Ishikawa (cell line): ENCODE results near the gene AGO1.

ENCODE experiments used
- CEBPB ChIP-seq: IDR thresholded peaks from 2 replicates; pipeline ENCODE4 v1.6.1; 2012
- CREB1 ChIP-seq: IDR thresholded peaks from 2 replicates; pipeline ENCODE4 v1.6.1; 2012; ENCODE audit warnings: low read depth
- EGR1 ChIP-seq: IDR thresholded peaks from 2 replicates; pipeline ENCODE4 v1.6.1; 2012
- EP300 ChIP-seq: IDR thresholded peaks from 2 replicates; pipeline ENCODE4 v1.6.1; 2012; ENCODE audit warnings: borderline replicate concordance
- FOXM1 ChIP-seq: IDR thresholded peaks from 2 replicates; pipeline ENCODE4 v1.6.1; 2012; ENCODE audit warnings: low read depth, borderline replicate concordance
- NFIC ChIP-seq: IDR thresholded peaks from 2 replicates; pipeline ENCODE4 v1.6.1; 2012
- RAD21 ChIP-seq: IDR thresholded peaks from 2 replicates; pipeline ENCODE4 v1.6.1; 2012; ENCODE audit warnings: low read depth
- TAF1 ChIP-seq: IDR thresholded peaks from 2 replicates; pipeline ENCODE4 v1.6.1; 2012; ENCODE audit warnings: low read depth, mild to moderate bottlenecking
- TCF12 ChIP-seq: IDR thresholded peaks from 2 replicates; pipeline ENCODE4 v1.6.1; 2012; ENCODE audit warnings: low read depth
- TEAD4 ChIP-seq: IDR thresholded peaks from 2 replicates; pipeline ENCODE4 v1.6.1; 2012
- YY1 ChIP-seq: IDR thresholded peaks from 2 replicates; pipeline ENCODE4 v1.6.1; 2012; ENCODE audit warnings: low read depth
- ZBTB7A ChIP-seq: IDR thresholded peaks from 2 replicates; pipeline ENCODE4 v1.6.1; 2012; ENCODE audit warnings: low read depth
- TF ChIP-seq, protein P1 (sequence below): IDR thresholded peaks from 2 replicates; pipeline ENCODE4 v1.6.1; 2012
- TF ChIP-seq, protein P2 (sequence below): IDR thresholded peaks from 2 replicates; pipeline ENCODE4 v1.6.1; 2012
- TF ChIP-seq, protein P3 (sequence below): IDR thresholded peaks from 2 replicates; pipeline ENCODE4 v1.6.1; 2012; ENCODE audit warnings: low read depth, mild to moderate bottlenecking

The AGO1 gene

DNA sequence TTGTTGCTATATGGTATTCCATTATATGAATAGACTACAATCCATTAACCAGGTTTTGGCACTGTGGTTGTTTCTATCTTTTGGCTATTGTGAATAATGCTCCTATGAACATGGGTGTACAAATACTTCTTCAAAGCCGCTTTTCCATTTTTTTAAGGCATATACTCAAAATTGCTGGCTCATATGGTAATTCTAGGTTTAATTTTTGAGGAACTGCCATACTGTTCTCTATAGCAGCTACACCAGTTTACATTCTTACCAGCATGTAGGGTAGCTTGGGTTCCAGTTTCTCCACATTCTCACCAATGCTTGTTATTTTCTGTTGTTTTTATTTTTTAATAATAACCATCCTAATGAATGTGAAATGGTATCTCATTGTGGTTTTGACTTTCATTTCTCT lies 19.9 kb upstream of the AGO1 start:
- TF ChIP-seq, protein P1, sequence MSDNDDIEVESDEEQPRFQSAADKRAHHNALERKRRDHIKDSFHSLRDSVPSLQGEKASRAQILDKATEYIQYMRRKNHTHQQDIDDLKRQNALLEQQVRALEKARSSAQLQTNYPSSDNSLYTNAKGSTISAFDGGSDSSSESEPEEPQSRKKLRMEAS: no peak
- TF ChIP-seq FOXM1 (no peak), EGR1 (no peak), TAF1 (no peak), EP300 (no peak), YY1 (no peak), CEBPB (no peak), TEAD4 (no peak), CREB1 (no peak), RAD21 (no peak), ZBTB7A (no peak), NFIC (no peak), TCF12 (no peak)
- TF ChIP-seq, protein P2, sequence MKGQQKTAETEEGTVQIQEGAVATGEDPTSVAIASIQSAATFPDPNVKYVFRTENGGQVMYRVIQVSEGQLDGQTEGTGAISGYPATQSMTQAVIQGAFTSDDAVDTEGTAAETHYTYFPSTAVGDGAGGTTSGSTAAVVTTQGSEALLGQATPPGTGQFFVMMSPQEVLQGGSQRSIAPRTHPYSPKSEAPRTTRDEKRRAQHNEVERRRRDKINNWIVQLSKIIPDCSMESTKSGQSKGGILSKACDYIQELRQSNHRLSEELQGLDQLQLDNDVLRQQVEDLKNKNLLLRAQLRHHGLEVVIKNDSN: no peak
- TF ChIP-seq, protein P3, sequence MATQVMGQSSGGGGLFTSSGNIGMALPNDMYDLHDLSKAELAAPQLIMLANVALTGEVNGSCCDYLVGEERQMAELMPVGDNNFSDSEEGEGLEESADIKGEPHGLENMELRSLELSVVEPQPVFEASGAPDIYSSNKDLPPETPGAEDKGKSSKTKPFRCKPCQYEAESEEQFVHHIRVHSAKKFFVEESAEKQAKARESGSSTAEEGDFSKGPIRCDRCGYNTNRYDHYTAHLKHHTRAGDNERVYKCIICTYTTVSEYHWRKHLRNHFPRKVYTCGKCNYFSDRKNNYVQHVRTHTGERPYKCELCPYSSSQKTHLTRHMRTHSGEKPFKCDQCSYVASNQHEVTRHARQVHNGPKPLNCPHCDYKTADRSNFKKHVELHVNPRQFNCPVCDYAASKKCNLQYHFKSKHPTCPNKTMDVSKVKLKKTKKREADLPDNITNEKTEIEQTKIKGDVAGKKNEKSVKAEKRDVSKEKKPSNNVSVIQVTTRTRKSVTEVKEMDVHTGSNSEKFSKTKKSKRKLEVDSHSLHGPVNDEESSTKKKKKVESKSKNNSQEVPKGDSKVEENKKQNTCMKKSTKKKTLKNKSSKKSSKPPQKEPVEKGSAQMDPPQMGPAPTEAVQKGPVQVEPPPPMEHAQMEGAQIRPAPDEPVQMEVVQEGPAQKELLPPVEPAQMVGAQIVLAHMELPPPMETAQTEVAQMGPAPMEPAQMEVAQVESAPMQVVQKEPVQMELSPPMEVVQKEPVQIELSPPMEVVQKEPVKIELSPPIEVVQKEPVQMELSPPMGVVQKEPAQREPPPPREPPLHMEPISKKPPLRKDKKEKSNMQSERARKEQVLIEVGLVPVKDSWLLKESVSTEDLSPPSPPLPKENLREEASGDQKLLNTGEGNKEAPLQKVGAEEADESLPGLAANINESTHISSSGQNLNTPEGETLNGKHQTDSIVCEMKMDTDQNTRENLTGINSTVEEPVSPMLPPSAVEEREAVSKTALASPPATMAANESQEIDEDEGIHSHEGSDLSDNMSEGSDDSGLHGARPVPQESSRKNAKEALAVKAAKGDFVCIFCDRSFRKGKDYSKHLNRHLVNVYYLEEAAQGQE: no peak

DNA sequence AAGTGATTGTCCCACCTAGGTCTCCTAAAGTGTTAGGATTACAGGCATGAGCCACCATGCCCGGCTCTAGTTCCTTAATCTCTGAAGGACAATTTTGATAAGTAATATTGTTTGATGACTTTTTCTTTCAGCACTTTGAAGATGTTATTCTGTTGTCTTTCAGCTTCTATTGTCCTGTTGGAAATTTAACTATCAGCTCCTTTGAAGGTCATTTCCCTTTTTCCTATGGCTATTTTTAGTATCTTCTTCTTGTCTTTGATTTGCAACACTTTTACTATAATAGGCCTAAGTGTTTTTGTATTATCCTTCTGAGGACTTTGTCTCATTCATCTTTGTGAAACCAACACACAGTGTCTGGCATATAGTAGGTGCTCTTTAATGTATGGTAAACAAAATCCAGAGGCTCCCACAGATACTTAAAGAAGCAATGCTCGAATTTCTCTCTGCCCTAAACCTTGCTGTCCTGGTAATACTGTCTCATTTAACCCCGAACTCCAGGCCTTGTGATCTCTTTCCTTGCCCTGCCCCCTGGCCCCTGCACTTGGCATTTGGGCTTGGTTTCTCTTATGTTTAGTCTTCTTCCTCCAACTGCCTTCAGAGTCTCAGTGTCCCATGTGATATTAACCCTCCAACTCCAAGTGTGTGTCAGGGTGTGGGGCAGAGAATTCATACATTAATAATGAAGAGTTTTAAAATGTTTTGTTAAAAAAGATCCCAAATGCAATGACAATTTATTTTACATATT lies 19.0 kb upstream of the AGO1 start:
- TF ChIP-seq TCF12 (no peak), RAD21 (no peak), YY1 (no peak), EP300 (no peak), NFIC (no peak), TEAD4 (no peak)
- TF ChIP-seq, protein P2: no peak
- TF ChIP-seq, protein P1: no peak

DNA sequence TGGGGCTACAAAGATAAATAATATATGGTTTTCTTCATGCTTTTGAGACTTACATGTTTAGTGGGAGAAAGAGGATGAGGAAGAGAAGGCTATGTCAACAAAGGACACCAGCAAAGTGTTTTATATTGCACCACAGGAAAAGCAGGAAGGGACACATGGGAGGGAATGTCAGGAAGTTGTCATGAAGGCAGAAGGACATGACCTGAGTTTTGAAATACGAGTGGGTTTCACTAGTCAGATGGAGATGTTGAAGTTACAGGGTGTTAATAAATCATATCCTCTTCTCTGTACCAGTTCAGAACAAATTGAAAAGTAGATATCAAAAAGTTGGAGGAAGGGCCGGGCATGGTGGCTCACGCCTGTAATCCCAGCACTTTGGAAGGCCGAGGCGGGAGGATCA lies 18.2 kb upstream of the AGO1 start:
- no peak for TF ChIP-seq CEBPB
- TF ChIP-seq, protein P2: no peak
- no peak for TF ChIP-seq RAD21
- TF ChIP-seq, protein P3: no peak
- no peak for TF ChIP-seq TAF1
- TF ChIP-seq, protein P1: no peak
- TF ChIP-seq FOXM1: no peak
- TF ChIP-seq CREB1: no peak
- no peak for TF ChIP-seq TCF12
- TF ChIP-seq TEAD4: no peak
- TF ChIP-seq EP300: no peak
- TF ChIP-seq EGR1: no peak
- no peak for TF ChIP-seq YY1
- no peak for TF ChIP-seq NFIC
- no peak for TF ChIP-seq ZBTB7A

DNA sequence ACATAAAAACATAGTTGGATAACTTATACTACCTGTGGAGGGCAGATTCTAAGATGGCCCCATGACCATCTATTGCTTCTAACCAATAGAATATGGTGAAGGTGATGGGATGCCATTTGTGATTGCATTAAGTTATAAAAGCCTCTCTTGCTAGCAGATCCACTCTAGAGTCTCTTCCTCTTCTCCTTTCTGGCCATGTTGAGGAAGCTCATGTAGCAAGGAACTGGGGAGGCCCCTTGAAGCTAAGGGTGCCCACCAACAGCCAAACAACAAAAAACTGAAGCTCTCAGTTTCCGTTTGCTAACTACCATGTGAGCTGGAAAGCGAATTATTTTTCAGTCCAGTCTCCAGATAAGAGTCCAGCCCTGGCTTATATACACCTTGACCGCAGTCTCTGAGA lies 16.0 kb upstream of the AGO1 start:
- TF ChIP-seq CREB1: no peak

DNA sequence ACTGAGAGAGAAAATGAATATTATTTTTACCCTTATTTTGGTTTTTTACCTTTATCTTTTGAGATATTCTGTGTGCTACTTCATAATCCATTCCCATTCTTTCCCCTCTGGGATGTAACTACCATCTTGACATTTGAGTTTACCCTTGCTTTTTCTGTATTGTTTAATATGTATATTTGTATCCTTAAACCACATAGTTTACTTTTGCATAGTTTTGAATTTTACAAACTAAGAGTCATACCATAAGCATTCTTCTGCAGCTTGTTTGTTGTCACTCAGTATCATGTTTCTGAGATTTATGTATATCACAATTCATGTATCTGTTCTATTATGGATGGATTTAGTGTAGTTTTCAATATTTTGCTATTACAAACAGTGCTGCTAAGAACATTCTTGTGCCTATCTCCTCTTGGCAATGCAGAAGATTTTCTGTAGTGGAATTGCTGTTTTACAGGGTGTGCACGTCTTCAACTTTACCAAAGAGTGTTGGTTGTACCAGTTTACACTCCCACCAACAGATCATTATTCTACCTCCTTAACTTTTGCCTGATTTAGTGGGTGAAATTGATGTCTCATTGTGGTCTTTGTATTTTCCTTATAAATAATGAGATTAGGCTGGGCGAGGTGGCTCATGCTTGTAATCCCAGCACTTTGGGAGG lies 12.2 kb upstream of the AGO1 start:
- no peak for TF ChIP-seq NFIC
- no peak for TF ChIP-seq EGR1
- TF ChIP-seq TAF1: no peak
- no peak for TF ChIP-seq CEBPB
- TF ChIP-seq ZBTB7A: no peak
- no peak for TF ChIP-seq EP300
